Mesenteric fat pad (tissue), 1 donor: ENCODE measurements around the gene PLXDC1. TPM values are rescaled to one million over a fixed set of nuclear protein-coding genes. Genes with fewer than 3 reads are reported as not detected.
"Not testable (repeated sequence)": the region's sequence is repeated elsewhere in the genome, so short reads cannot be mapped to it uniquely, and the experiment has no call there.

Experiments
- DNase-seq: peaks from one replicate; pipeline ENCODE4 v3.0.0-alpha.2; 2020; ENCODE audit warnings: low spot score
- total RNA-seq: library from RNA; stranded (reverse); fragmentation: NEBNext Ultra II Directional; extraction: Animal tissue kit (Norgen Biotek cat#: 25700); gene quantifications from one replicate; pipeline ENCODE4 v1.2.1, GENCODE V29; 2021
- donor health status: DM: yes; HTN: yes; CAD: no.

The PLXDC1 gene
- total RNA-seq, 1 donor from 2014 or later: 6.3 TPM

- not testable (repeated sequence) for DNase-seq
Observed at GRCh38 chr17:39129544-39129943, 21.9 kb downstream of the PLXDC1 start.

- DNase-seq: no peak
Observed at GRCh38 chr17:39126436-39126835, 25.0 kb downstream of the PLXDC1 start.

- no peak for DNase-seq
Observed at GRCh38 chr17:39125143-39125875, 26.1 kb downstream of the PLXDC1 start.

GRCh38 chr17:39123627-39124026 is 27.8 kb downstream of the PLXDC1 start:
- DNase-seq: no peak

- no peak for DNase-seq
Observed at GRCh38 chr17:39122991-39123390, 28.4 kb downstream of the PLXDC1 start.

- not testable (repeated sequence) for DNase-seq
Observed at GRCh38 chr17:39121919-39122318, 29.5 kb downstream of the PLXDC1 start.

- DNase-seq: no peak
Observed at GRCh38 chr17:39118674-39119419, 32.6 kb downstream of the PLXDC1 start.

GRCh38 chr17:39116224-39116623 is 35.2 kb downstream of the PLXDC1 start:
- DNase-seq: no peak

- DNase-seq: no peak
Observed at GRCh38 chr17:39115135-39115534, 36.3 kb downstream of the PLXDC1 start.

- no peak for DNase-seq
Observed at GRCh38 chr17:39114723-39115122, 36.7 kb downstream of the PLXDC1 start.

- no peak for DNase-seq
Observed at GRCh38 chr17:39113871-39114270, 37.6 kb downstream of the PLXDC1 start.

- no peak for DNase-seq
Observed at GRCh38 chr17:39110435-39111136, 40.9 kb downstream of the PLXDC1 start.

GRCh38 chr17:39108461-39109375 is 42.7 kb downstream of the PLXDC1 start:
- no peak for DNase-seq

GRCh38 chr17:39107973-39108372 is 43.5 kb downstream of the PLXDC1 start:
- no peak for DNase-seq

- DNase-seq: no peak
Observed at GRCh38 chr17:39107155-39107554, 44.3 kb downstream of the PLXDC1 start.

- DNase-seq: no peak
Observed at GRCh38 chr17:39105705-39106104, 45.7 kb downstream of the PLXDC1 start.

- no peak for DNase-seq
Observed at GRCh38 chr17:39104657-39105056, 46.8 kb downstream of the PLXDC1 start.

- DNase-seq: no peak
Observed at GRCh38 chr17:39104046-39104445, 47.4 kb downstream of the PLXDC1 start.

GRCh38 chr17:39101091-39101490 is 50.3 kb downstream of the PLXDC1 start:
- no peak for DNase-seq

GRCh38 chr17:39100530-39100929 is 50.9 kb downstream of the PLXDC1 start:
- DNase-seq: no peak
